ENCODE measurements around the gene MELK.

The MELK gene

DNA sequence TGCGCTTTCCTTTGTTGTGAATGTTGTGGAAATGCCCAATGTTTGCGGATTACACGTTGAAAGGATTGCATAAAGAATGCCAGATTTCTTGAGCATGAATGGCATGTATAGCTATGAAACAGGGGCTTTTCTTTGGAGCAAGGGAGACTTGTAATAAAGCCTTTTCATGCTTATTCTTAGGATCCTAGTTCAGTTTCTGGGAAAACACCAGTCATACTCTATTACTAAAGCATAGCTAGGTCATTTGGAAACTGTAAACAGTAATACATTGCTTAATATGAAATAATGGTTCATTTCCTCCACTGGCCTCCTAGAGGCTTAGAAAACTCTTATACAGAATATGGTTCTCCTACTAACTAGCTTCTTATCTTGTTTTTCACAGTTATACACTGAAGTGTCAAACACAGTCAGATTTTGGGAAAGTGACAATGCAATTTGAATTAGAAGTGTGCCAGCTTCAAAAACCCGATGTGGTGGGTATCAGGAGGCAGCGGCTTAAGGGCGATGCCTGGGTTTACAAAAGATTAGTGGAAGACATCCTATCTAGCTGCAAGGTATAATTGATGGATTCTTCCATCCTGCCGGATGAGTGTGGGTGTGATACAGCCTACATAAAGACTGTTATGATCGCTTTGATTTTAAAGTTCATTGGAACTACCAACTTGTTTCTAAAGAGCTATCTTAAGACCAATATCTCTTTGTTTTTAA is 104.2 kb downstream of the MELK start:
- DNase-seq, result no peak

DNA sequence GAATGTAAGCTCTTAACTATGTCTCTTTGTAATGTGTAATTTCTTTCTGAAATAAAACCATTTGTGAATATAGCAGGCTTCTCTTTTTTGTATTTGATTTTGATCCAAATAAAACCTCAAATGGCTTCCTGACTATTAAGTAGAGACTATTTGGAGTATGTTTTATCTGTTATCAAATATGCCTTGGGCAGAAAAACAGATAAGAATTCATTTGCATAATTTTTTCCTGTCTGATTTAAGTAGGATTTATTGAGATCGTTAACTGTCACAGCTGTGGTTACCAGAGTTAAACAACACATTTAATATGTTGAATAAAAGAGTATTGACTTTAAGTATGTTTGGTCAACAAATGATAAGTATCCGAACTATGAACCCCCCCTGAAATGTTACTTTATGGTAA is 104.9 kb downstream of the MELK start:
- DNase-seq, result no peak

DNA sequence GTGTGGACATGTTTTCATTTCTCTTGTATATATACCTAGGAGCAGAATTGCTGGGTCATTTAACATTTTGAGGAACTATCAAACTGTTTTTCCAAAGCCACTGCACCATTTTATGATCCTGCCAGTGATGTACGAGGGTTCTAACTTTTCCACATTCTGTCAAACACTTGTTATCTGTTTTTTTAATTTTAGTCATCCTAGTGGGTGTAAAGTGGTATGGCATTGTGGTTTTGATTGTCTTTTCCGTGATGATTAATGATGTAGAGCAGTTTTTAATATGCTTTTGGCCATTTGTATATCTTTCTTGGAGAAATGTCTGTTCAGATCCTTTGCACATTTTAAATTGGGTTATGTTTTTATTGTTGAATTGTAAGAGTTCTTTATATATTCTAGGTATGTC is 107.0 kb downstream of the MELK start:
- no peak for DNase-seq

DNA sequence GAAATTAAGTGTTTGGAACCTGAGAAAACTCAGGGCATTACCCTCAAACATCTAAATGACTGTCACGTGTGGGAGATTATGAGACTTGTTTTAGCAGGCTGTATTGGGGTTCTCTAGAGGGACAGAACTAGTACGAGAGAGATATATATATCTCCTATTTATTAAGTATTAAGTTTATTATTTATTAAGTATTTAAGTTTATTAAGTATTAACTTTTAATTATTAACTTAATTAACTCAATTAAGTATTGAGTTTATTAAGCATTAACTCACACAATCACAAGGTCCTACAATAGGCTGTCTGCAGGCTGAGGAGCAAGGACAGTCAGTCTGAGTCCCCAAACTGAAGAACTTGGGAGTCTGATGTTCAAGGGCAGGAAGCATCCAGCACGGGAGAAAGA is 113.8 kb downstream of the MELK start:
- DNase-seq, result no peak

DNA sequence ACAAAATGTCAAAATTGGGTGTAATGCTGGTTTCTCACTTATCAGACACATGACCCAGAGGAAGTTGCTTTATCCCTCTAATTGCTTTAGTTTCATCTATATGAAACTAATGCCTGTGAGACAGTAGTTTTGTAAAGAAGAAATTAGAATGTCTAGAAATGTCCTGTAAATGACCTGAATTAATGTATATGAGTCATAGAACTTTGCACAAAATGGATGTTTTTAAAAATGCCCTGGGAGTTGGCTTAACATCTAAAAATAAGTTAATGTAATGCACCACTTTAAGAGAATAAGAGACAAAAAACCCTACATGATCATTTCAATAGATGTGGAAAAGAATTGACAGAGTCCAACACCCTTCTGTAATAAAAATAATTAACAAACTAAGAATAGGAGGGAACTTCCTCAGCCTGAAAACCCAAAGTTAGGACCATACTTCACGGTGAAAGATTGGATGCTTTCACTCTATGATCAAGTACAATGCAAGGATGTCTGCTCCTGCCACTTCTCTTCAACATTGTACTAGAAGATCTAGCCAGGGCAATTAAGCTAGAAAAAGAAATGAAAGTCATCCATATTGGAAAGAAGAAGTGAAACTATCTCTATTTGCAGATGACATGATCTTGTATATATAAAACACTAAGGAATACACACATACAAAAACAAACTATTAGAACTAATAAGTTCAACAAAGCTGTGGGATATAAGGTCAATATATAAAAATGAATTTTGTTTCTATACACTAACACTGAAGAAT is 117.9 kb downstream of the MELK start:
- DNase-seq, result no peak

DNA sequence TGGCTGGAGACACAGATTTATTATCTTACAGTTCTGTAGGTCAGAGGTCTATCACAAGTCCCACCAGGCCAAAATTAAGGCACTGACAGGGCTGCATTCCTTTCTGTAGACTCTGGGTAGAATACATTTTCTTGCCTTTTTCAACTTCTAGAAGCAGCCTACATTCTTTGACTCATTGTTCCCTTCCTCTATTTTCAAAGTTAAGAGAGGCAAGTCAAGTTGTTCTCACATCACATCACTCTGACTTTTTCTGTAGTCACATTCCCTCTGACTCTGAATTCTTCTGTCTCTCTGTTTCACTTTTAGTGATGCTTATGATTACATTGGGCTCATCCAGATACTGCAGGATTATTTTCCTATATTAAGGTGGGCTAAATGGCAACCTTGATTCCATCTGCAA is 119.0 kb downstream of the MELK start:
- no peak for DNase-seq

DNA sequence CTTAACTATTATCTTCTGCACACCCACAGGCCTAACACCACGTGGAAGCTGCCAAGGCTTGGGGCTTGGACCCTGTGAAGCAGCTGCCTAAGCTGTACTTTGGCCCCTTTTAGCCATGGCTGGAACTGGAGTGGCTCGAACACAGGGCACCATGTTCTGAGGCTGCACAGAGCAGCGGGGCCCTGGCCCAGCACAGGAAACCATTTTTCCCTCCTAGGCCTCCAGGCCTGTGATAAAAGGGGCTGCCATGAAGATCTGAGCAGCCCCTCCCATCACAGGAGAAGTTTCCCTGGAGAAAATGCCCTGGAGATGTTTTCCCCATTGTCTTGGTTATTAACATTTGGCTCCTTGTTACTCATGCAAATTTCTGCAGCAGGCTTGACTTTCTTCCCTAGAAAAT is 126.3 kb downstream of the MELK start:
- no peak for DNase-seq

DNA sequence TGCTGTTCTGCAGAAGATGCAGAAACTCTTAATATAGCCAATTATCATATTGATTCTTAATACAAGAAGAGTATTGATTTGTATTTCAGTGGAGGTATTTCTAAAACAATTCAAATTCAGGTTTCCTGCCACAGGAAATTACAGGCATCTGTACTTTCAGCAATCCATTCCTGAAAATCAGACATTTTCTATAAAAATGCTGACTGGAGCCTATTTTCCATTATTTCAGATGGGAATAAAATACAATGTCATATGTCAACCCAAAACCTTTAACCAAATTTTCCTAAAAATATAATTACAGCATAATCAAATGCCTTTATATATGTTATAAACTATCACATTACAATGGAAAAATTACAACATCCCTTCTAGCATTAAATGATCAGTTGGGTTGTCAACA is 131.5 kb downstream of the MELK start:
- DNase-seq, result no peak

DNA sequence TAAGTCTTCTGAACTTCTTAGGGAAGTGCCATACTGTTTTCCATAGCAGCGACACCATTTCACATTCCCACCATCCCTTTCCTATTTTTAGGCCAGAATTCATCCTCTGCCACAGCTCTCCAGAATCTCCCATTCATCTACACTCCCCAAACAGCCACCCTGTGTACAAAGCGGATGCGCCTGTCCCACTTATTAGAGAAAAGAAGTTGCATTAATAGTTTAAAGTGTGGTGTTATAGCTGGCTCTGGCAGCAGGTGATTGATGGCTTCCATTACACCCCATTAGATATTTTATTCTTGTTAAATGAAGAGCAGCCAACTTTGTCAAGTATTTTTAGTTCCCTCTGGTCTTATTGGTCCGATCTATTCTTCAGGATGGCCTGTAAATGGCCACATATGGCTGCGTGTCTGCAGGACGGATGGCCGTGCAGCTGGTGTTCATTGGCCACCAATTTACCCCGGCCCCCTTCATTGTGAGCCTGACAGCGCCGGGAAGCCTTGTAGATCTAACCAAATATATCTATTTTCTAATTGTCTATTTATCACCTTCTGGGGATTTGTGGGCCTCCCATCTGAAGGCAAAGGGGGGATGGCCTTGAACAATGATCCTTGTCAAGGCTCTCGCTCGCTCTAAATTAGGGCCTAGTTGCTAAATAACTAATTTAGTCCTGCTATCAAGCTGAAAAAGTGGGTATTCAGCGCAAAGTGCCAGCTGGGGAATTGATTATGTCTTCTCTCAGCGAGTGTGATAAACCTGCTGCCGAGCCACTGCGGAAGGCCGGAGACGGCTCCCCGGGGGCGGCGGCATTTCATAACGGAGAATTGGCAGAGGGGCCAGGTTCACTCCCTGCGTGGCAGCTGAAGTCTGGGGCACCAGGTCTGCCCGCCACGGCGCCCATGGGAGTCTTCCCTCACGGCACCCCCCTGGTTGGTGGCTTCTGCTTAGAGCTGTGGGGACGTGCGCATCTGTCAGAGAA is 141.1 kb downstream of the MELK start:
- no peak for DNase-seq

DNA sequence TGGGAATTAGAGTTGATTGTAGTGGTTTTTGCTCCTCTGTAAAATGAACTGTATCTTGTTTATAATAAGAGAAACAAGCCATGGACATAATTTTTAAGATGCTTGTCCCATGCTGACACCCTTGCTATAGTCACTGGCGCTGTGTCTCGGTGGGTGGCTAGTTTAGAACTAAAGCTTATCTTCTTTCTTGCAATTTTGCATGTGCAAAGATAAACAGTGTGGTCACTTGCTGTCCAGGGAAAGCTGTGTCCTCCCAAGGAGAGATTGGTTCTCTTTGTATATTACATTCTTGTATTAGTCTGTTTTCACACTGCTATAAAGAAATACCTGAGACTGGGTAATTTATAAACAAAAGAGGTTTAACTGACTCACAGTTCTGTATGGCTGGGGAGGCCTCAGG is 143.8 kb downstream of the MELK start:
- no peak for DNase-seq

DNA sequence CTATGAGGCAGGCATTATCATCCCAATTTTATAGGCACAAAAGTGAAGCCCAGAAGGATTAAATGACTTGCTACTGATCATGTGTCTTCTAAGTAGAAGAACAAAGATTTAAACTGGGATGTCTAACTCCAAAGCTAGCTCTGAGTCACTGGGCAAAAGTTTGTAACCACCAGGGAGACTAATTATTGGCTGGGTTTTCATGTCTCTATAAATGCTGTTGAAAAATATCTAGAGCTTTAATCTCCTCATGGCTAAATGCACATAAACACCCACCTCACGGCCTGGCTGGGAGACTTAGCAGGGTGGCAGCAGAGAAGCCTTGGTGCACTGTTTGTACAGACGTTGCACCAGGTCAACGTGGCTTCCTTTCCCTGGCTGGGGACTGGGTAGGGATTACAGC is 144.6 kb downstream of the MELK start:
- DNase-seq, result no peak

DNA sequence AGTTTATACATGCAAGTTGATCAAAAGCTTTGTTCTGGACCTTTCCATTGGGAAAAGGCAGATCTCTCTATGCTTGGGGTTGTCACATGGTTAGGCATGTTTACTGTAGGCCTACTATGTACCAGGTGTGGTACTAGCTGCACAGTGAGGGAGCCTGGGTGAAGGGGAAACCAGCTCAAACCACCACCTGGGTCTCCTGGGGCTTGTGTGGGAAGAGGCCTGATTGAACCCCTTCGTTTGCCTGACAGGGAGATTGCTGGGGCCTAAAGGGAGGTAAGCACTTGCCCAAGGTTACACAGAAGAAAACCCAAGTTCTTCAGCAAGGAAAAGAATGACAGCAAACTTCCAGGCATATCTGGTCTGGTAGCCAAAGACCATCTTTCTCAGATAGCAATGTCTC is 145.9 kb downstream of the MELK start:
- no peak for DNase-seq

DNA sequence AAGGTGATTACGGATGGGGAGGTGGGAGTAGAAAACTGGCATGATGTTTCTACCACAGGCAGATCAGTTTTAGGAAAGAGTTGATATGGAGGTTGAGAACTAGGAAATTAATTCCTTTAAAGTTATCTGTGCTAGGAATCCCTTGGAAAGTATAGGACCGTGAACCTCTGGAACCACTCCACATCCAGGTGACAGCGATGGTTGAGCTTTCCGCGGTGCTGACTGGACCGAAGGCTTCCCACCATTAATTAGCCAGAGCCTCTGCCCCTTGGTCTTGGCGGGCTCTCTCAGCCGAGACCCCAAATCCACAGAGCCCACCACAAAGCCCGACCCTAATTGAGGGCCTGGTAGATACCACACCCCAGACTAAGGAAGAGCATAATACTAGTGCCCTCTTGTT is 147.3 kb downstream of the MELK start:
- no peak for DNase-seq

DNA sequence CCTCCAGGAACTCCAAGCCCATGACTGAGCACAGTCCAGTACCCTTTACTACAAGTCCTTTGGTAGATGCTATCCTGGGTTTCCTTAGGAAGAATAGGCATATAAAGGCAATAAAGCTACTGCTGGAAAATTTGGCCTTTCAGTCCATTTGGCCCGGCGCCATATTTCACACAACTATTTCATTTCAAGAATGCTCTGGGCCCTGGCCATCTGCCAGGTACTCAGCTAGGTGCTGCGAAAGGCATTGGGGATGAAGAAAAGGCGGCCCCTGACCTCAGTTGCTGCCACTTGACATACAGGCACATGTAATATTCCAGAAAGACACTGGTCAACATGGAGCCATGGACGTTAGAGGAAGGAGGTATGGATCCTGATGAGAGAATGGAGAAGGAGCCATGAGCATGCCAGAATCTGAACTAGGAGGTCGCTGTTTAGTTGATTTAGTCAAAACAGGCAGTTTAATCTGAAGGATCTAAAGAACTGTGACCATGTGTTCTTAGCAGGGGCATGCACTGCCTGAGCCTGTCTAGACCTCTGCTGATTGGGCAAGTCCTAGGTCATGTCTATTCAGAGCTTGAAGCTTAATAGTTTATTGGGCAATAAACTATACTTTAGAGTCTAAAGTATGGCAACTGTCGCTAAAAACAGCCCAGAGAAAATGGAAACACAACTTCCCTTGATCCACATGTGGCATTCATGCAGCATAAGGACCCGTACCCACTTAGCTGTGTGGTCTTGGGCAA is 149.3 kb downstream of the MELK start:
- no peak for DNase-seq

DNA sequence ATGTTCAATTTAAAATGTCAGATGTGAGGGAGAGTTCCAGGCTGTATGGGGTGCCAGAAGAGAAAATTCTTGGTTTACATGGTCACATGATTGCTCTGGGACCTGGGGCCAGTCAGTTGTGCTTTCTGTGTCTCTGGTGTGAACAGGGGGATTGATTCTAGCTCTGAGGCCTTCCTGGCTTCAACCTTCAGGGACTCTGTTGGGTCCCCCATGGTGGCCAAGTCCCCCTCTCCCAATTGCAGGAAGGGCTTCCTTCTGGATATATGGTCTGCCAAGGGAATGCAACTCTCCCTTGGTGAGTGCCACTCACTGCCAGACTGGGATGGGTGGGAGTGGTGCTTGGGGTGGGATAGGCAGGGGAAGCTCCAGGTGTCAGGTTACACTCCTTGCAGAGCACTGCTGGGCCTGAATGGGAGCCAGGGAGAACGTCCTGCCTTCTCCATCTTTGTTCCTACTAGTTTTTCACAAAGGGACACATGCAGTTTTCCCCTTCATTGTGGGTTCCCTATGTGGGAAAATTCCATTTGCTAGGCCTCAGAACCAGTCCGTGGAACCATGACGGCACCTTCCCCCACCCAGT is 153.2 kb downstream of the MELK start:
- no peak for DNase-seq

Data from NCI-H748 treated with DMSO at 0.1 percent for 48 hours (cell line).